HG03159 (cell line): Measurements from ENCODE around the gene SETBP1.

ENCODE experiments used
- ATAC-seq: cut with Tn5 transposase; IDR thresholded peaks from one replicate; pipeline ENCODE4 v1.9.1; 2021; ENCODE audit warnings: mild to moderate bottlenecking, moderate library complexity; ENCODE audit not compliant: unreplicated experiment

SETBP1 gene

GRCh38 chr18:44957025-44957424, 276.3 kb downstream of the SETBP1 start:
- no peak for ATAC-seq

GRCh38 chr18:44957461-44957860, 276.8 kb downstream of the SETBP1 start:
- ATAC-seq, result no peak

- no peak for ATAC-seq
Observed at GRCh38 chr18:44958040-44958439, 277.4 kb downstream of the SETBP1 start.

GRCh38 chr18:44958455-44958854, 277.8 kb downstream of the SETBP1 start:
- no peak for ATAC-seq

GRCh38 chr18:44959013-44959412, 278.3 kb downstream of the SETBP1 start:
- no peak for ATAC-seq

- no peak for ATAC-seq
Observed at GRCh38 chr18:44960580-44960979, 279.9 kb downstream of the SETBP1 start.

- no peak for ATAC-seq
Observed at GRCh38 chr18:44961288-44961995, 280.8 kb downstream of the SETBP1 start.

- ATAC-seq, result no peak
Observed at GRCh38 chr18:44967599-44967998, 286.9 kb downstream of the SETBP1 start.

GRCh38 chr18:44968336-44968735, 287.6 kb downstream of the SETBP1 start:
- no peak for ATAC-seq

- ATAC-seq, result no peak
Observed at GRCh38 chr18:44969214-44969795, 288.6 kb downstream of the SETBP1 start.

GRCh38 chr18:44973282-44973681, 292.6 kb downstream of the SETBP1 start:
- no peak for ATAC-seq

- ATAC-seq, result no peak
Observed at GRCh38 chr18:44974174-44974573, 293.5 kb downstream of the SETBP1 start.

- no peak for ATAC-seq
Observed at GRCh38 chr18:44977856-44978255, 297.2 kb downstream of the SETBP1 start.

- ATAC-seq, result no peak
Observed at GRCh38 chr18:44979748-44980147, 299.1 kb downstream of the SETBP1 start.

GRCh38 chr18:44981121-44981520, 300.4 kb downstream of the SETBP1 start:
- ATAC-seq, result no peak

- ATAC-seq, result no peak
Observed at GRCh38 chr18:44986933-44987332, 306.2 kb downstream of the SETBP1 start.

GRCh38 chr18:44987371-44987770, 306.7 kb downstream of the SETBP1 start:
- ATAC-seq, result no peak

- ATAC-seq, result no peak
Observed at GRCh38 chr18:44988821-44989587, 308.3 kb downstream of the SETBP1 start.

GRCh38 chr18:44996261-44996660, 315.6 kb downstream of the SETBP1 start:
- peak; percentile 84 for ATAC-seq

GRCh38 chr18:44997174-44997573, 316.5 kb downstream of the SETBP1 start:
- no peak for ATAC-seq

- ATAC-seq, result no peak
Observed at GRCh38 chr18:44998360-44998759, 317.7 kb downstream of the SETBP1 start.

- ATAC-seq, result no peak
Observed at GRCh38 chr18:45004546-45005080, 323.9 kb downstream of the SETBP1 start.
